ENCODE measurements around the gene RHOBTB3.
A peak's percentile ranks its signal among the peaks of the same experiment; 100 is the strongest.
"Not testable (repeated sequence)": the region's sequence is repeated elsewhere in the genome, so short reads cannot be mapped to it uniquely, and the experiment has no call there.

The RHOBTB3 gene

DNA sequence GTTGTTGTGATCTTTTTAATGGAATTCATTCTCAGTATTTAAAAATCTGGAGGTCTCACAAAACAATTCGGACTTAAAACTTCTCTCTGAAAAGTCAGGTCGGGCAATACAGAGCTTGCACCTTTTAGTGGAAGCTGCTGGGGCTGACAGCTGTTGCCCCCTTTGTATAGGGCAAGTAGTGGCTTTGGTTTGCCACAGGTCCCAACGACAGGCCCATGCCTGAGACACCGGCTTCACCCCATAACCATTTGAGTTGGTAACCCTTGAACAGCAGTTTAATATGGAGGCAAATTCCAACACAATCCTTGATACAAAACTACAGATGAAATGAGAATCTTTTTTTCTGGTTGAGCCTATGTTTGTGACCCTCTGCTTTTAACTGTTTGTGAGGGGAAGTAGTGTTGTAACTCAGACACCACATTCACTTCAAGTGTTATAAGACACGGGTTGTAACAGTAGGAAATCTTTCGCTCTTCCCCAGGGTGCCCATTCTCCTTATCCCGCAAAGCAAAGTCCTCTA is 92.1 kb downstream of the RHOBTB3 start:
- no peak for ATAC-seq
- DNase-seq: no peak
- Mint-ChIP-seq H3K4me1 (peaks cover 65% of the 10 kb centered on the region), H3K4me3 (peak overlapping the region; percentile 81 to 93), H3K27me3 (no peaks in the 10 kb centered on the region), H3K27ac (peak overlapping the region; percentile 72 to 97), H3K9me3 (no peaks in the 10 kb centered on the region)

DNA sequence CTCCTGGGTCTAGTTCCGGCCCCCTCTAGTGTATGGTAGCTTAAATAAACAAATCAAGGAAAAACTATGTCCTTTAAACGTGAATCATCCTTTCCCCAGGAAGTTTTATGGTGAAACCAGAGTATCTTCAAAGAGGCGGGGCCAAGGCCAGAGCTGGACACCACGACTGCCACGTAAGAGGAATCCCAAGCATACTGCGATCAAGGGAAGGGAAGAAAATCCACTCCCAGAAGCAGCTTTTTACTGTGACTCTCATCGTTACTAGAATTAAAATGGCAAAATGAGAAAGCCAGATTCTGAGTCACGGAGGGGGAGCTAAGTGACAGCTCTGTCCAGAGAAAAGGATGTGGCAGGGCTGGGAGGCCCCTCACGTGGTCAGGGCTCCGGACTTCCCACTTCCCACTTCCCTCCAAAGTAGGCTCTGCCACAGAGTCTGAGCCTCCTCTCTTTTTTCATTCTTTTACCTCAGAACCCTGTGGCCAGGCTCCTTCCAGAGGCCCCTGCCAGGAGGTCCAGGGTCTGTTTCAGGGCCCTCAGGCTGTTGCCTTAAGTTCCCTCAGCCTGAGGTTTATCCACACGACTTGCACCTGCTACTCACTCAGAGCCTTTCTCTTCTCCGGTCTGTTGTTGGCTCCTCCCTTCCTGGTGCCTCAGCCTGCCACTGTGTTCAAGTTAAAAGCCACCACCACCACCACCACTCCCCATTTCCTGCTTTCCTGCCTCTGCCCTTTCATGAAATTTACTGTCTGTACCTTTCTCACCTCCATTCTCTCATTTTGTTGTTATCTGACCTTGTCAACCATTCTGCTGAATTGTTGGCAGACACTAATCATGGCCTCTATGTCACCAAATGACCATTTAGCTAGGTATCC is 92.8 kb downstream of the RHOBTB3 start:
- Mint-ChIP-seq H3K9me3 (no peaks in the 10 kb centered on the region), H3K4me3 (peak overlapping the region; percentile 81 to 93), H3K27me3 (no peaks in the 10 kb centered on the region), H3K4me1 (peaks cover 58% of the 10 kb centered on the region), H3K27ac (peak overlapping the region; percentile 72 to 97)
- DNase-seq: peak; percentile 45 to 68
- peak; percentile 82 for ATAC-seq

DNA sequence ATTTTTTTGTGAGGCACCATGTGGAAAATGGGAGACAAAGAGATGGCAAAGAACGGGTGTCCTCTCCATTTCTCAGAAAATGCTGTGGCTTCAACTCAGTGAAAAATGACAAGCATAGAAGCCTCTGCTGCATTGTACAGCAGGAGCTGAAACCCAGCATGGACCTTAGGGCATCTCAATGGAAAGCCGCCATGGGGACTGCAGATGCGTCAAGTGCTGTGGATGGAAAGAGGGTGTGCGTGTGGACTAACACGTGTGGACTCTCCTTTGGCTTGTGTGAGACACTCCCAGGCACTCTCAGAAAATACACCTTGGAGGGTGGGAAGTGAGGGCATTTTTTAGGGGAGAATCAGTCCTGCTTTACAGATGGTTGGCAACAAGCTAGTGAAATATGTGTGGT is 93.6 kb downstream of the RHOBTB3 start:
- Mint-ChIP-seq H3K27me3 (no peaks in the 10 kb centered on the region), H3K27ac (peak overlapping the region in 1 of 2 donors; percentile 97), H3K4me3 (peak overlapping the region; percentile 81 to 93), H3K9me3 (no peaks in the 10 kb centered on the region), H3K4me1 (peaks cover 51% of the 10 kb centered on the region)
- ATAC-seq (no peak), DNase-seq (no peak)

DNA sequence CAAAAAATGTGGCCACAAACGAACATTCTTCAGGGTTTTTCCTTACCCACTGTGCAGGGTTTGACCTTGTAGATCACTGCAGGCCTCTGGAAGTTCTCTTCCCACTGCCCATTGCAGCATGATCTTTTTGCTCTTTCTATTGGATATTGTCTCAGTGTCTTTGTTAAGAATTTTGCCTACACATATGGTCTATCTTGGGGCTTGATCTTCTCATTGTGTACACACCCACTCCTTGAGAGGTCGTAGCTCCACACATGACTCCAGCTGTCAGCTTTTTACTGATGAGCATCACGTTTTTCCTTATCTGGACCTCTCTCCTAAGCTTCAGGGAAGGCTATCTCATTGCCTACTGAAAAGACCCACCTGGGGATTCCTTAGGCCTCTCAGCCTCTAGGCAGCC is 94.4 kb downstream of the RHOBTB3 start:
- Mint-ChIP-seq H3K4me3 (no peak overlapping the region), H3K27me3 (no peaks in the 10 kb centered on the region), H3K4me1 (peaks cover 49% of the 10 kb centered on the region), H3K9me3 (no peaks in the 10 kb centered on the region), H3K27ac (no peak overlapping the region)
- no peak for ATAC-seq
- no peak for DNase-seq

DNA sequence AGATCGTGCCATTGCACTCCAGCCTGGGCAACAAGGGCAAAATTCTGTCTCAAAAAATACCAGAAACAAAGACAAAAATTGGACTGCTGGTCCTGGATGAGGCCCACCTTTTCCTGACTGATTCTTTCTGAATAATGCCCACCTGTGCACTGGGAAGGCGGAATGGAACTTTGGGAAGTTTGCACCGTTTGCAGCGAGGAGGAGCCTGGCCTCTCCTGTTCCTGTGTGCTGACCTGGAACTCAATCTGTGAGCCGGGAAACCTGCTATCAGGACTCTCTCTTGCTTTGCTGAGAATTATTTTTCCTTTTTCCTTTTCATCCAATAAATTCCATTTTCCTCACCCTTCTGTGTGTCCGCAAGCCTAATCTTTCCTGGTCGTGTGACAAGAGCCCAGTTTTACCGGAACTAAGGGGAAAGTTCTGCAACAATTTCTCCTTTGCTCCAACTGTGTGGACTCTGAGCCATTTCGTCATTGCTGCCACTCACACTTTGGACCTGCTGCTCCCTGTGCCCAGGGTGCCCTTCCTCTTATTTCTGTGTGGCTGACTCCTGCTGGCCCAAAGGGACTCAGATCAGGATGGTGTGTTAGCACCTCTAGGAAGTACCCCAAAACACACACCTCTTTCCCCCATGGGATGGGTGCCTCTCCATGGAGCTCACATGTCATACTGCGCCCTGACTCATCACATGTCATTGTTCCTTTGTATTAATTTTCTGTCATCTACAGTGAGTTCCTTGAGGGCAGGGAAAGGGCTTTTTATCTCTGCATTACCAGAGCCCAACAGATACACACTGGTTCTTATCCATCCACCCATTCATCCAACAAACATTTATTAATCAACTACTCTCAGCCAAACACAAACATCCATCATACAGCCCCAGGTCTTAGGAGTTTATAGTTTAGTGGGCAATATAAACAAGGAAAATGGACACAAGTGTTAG is 96.1 kb downstream of the RHOBTB3 start:
- Mint-ChIP-seq H3K9me3 (no peaks in the 10 kb centered on the region), H3K4me1 (peaks cover 43% of the 10 kb centered on the region), H3K27me3 (no peaks in the 10 kb centered on the region), H3K4me3 (no peak overlapping the region), H3K27ac (peak overlapping the region in 1 of 2 donors; percentile 13)
- ATAC-seq (no peak), DNase-seq (no peak)

DNA sequence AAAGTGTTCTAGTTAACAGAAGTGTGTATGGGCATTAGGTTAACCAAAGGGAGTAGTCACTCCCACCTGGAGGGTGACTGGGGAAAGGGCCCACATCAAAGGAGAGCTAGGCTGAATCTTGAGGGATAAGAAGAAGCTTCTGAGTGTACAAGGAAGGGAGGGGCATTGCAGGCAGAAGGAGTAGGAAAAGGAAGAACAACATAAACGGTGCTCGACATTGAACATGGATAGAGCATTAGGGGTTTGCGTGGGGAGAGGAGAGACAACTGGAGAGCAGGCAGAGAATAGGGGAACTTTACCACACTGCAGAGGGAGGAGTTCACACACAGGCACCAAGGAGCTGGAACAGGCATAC is 96.7 kb downstream of the RHOBTB3 start:
- DNase-seq: no peak
- Mint-ChIP-seq H3K27ac (no peak overlapping the region), H3K4me3 (no peak overlapping the region), H3K9me3 (no peaks in the 10 kb centered on the region), H3K4me1 (peaks cover 48% of the 10 kb centered on the region), H3K27me3 (no peaks in the 10 kb centered on the region)
- no peak for ATAC-seq

GRCh38 chr5:95830226-95830625 is 99.1 kb downstream of the RHOBTB3 start:
- DNase-seq (no peak), ATAC-seq (no peak)
- Mint-ChIP-seq H3K4me3 (no peak overlapping the region), H3K27ac (no peak overlapping the region), H3K4me1 (peaks cover 42% of the 10 kb centered on the region), H3K9me3 (no peaks in the 10 kb centered on the region), H3K27me3 (no peaks in the 10 kb centered on the region)

GRCh38 chr5:95832664-95833063 is 101.5 kb downstream of the RHOBTB3 start:
- H3K9me3 Mint-ChIP-seq: no peaks in the 10 kb centered on the region
- peaks cover 51% of the 10 kb centered on the region for H3K4me1 Mint-ChIP-seq
- ATAC-seq (no peak), DNase-seq (no peak)
- no peak overlapping the region for H3K27ac Mint-ChIP-seq
- no peaks in the 10 kb centered on the region for H3K27me3 Mint-ChIP-seq
- H3K4me3 Mint-ChIP-seq: no peak overlapping the region

- Mint-ChIP-seq H3K4me1 (peaks cover 64% of the 10 kb centered on the region), H3K4me3 (peak overlapping the region; percentile 83), H3K9me3 (no peaks in the 10 kb centered on the region), H3K27me3 (no peaks in the 10 kb centered on the region), H3K27ac (peak overlapping the region; percentile 79 to 86)
- ATAC-seq (no peak), DNase-seq (no peak)
Measured at GRCh38 chr5:95835682-95836385, 104.7 kb downstream of the RHOBTB3 start.

DNA sequence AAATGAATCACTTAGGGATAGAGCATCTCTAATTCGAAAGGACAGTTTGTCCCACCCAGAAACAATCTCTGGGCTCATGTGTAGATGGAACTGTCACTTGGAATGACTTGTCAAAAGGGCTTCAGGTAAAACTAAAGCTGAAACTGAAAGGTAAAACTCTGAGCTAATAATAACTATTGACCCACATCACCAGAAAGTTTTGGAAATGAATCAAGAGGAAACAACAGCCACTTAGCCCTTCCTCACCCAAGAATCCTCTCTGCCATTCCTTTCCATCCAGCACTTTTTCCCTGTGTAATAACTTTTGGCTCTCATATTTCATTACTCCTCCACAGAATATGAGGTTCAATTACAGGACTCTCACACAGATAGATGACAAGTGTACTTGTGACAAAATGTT is 105.4 kb downstream of the RHOBTB3 start:
- ATAC-seq: no peak

GRCh38 chr5:95836971-95837370 is 105.8 kb downstream of the RHOBTB3 start:
- H3K4me1 Mint-ChIP-seq: peaks cover 62% of the 10 kb centered on the region
- peak overlapping the region; percentile 10 to 31 for H3K4me3 Mint-ChIP-seq
- H3K27me3 Mint-ChIP-seq, ATAC-seq, H3K9me3 Mint-ChIP-seq, DNase-seq, H3K27ac Mint-ChIP-seq: not testable (repeated sequence)

More for the DNA sequence above, 105.4 kb downstream of the RHOBTB3 start:
- Mint-ChIP-seq H3K27ac (no peak overlapping the region), H3K4me3 (peak overlapping the region; percentile 10 to 31), H3K4me1 (peaks cover 64% of the 10 kb centered on the region), H3K9me3 (no peaks in the 10 kb centered on the region), H3K27me3 (no peaks in the 10 kb centered on the region)
- no peak for DNase-seq

DNA sequence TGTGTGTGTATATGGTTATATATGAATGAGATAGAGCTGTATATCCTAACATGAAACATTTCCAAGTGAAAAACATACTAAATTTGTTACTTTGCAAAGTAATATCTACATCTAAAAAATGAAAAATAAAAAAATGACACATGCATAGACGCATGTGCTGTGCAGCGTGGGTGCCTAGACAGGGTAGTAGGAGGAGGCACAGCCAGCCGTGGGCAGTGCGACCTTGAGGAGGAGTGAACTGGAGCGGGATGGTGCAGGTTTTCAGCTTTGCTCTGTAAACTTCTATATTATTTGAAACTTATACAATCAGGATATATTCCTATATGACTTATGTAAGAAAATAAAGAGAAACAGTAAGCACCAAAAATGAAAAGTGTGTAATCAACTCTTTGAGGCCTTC is 106.4 kb downstream of the RHOBTB3 start:
- Mint-ChIP-seq H3K27me3 (no peaks in the 10 kb centered on the region), H3K4me1 (peaks cover 61% of the 10 kb centered on the region), H3K27ac (no peak overlapping the region), H3K9me3 (no peaks in the 10 kb centered on the region), H3K4me3 (no peak overlapping the region)
- no peak for DNase-seq
- ATAC-seq: no peak

DNA sequence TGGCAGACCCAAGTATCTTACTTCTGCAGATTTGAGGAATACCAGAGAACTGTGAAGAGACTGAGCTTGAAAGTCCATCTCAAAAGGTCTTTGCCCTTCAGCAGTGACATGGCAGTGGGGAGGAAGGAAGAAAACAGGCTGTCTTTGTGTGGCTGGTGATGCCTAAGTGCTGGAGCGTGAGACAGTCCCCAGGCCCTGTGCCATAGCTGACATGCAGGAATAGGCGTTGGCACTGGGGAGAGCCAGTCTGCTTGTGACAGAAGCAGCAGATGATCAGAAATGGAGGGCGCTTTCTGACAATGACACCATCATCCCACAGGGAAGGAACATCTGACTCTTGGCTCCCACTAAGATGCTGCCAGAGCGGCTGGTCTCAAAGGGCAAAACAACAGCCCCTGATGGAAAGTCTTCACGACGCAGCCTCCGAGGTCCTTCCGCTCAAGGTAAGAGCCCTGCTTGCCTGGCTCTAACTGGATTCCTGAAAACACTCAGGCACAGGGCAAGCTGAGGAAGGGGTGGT is 106.9 kb downstream of the RHOBTB3 start:
- Mint-ChIP-seq H3K4me1 (peaks cover 61% of the 10 kb centered on the region), H3K27me3 (no peaks in the 10 kb centered on the region), H3K9me3 (no peaks in the 10 kb centered on the region), H3K4me3 (no peak overlapping the region), H3K27ac (no peak overlapping the region)
- DNase-seq (no peak), ATAC-seq (no peak)

DNA sequence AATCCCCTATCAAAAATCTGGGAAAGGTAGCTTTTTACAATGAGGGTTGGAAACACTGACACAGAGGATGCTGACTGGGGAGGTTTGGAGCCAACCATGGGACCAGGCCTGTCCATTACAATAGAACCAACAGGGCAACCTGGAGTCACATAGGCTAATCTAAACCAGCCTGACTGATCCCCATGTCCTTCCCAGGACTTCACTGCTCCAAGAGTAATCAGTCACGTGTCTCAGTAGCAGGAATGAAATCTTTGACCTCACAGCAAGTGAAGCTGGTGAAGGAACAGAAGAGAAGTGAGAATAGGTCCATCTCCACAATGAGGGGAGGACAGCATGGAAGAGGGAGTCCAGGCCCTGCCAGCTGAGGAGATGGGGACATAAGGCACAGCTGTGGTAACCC is 107.4 kb downstream of the RHOBTB3 start:
- no peak for ATAC-seq
- H3K4me3 Mint-ChIP-seq: no peak overlapping the region
- H3K27me3 Mint-ChIP-seq: no peaks in the 10 kb centered on the region
- H3K4me1 Mint-ChIP-seq: peaks cover 62% of the 10 kb centered on the region
- H3K27ac Mint-ChIP-seq: no peak overlapping the region
- no peaks in the 10 kb centered on the region for H3K9me3 Mint-ChIP-seq
- no peak for DNase-seq

DNA sequence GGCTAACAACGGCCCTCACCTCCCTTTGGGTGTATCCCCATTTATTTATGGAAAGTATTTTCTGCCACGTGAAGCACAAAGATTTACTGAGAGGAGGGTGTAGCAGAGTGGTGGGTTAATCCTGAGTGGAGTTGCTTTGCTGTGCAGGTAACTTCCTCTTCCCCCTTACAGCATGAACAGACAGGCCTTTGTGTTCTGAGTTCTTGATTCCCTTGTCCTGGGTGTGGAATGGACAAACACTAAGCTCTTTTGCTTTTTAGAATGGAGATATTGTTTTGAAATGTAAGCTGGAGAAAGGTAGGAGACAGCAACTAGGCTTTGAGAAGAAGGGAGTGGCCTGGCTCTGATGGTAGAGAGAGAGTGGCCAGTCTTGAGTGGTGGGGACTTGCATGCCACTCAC is 108.5 kb downstream of the RHOBTB3 start:
- Mint-ChIP-seq H3K4me3 (no peak overlapping the region), H3K27me3 (no peaks in the 10 kb centered on the region), H3K4me1 (peaks cover 52% of the 10 kb centered on the region), H3K9me3 (no peaks in the 10 kb centered on the region), H3K27ac (no peak overlapping the region)
- DNase-seq: no peak
- ATAC-seq: no peak
